Ascending aorta (tissue), 2 donors: ENCODE measurements around the gene BLOC1S5. TPM values are rescaled to one million over a fixed set of nuclear protein-coding genes. Genes with fewer than 3 reads are reported as not detected.
A peak's percentile ranks its signal among the peaks of the same experiment; 100 is the strongest.

Source experiments
- DNase-seq, 2 donors: peaks; one replicate each; pipeline ENCODE4 v3.0.0-alpha.2; 2019; ENCODE audit warnings: low spot score in 2 of 2
- H3K27ac ChIP-seq, 2 donors: fragments of 200-600 bp; sonication (generic); one replicate each; pipeline ENCODE4 v1.5.1; 2016 to 2017; ENCODE audit warnings: mild to moderate bottlenecking in 1 of 2
- H3K27me3 ChIP-seq: fragments of 200-600 bp; sonication (generic); one replicate; pipeline ENCODE4 v1.5.1; 2017
- H3K36me3 ChIP-seq, 2 donors: fragments of 200-600 bp; sonication (generic); one replicate each; pipeline ENCODE4 v1.5.1; 2016
- H3K4me1 ChIP-seq, 2 donors: fragments of 200-600 bp; sonication (generic); one replicate each; pipeline ENCODE4 v1.5.1; 2016 to 2017; ENCODE audit warnings: mild to moderate bottlenecking in 1 of 2
- H3K4me3 ChIP-seq, 2 donors: fragments of 200-600 bp; sonication (generic); one replicate each; pipeline ENCODE4 v1.5.1; 2016 to 2017; ENCODE audit warnings: mild to moderate bottlenecking in 1 of 2
- H3K9me3 ChIP-seq, 2 donors: fragments of 200-600 bp; sonication (generic); one replicate each; pipeline ENCODE4 v1.5.1; 2016
- CTCF ChIP-seq, 3 experiments: fragments of 200-600 bp in 2 of 3; fragments of 450-650 bp in 1 of 3; sonication (generic) in 2 of 3; IDR thresholded peaks; one replicate each; pipeline ENCODE4 v1.5.1; 2016 to 2019; ENCODE audit warnings: antibody characterized with exemption in 3 of 3, mild to moderate bottlenecking in 1 of 3, moderate library complexity in 1 of 3
- intact Hi-C: fragments of 100-400 bp; cut with DNase I; formaldehyde crosslinking; loops from one replicate; pipeline ENCODE4 v1.15.1; 2023
- total RNA-seq: library from RNA; depleted of rRNA; stranded (reverse); fragments of >200 nt; gene quantifications from one replicate; pipeline ENCODE4 v1.1.0, GENCODE V29; 2016

Gene BLOC1S5
- total RNA-seq, 1 donor from 2014 or later, result 13.3 TPM

- Histone ChIP-seq H3K4me3 (no peak overlapping the region), H3K36me3 (peaks cover 5 to 6% of the 10 kb centered on the region in 2 donors), H3K27me3 (no peaks in the 10 kb centered on the region), H3K4me1 (peaks cover 0 to 4% of the 10 kb centered on the region in 2 donors), H3K9me3 (no peaks in the 10 kb centered on the region), H3K27ac (no peak overlapping the region)
- intact Hi-C loops, result loop anchor here (5.0 to 10.0 kb wide), 4 partner anchors 149 to 797 kb away; partner anchors contain the start of genes BMP6, SSR1 and TXNDC5
- DNase-seq, result no peak
- TF ChIP-seq CTCF (IDR thresholded peaks at IDR 0.05), result no peak
Observed at GRCh38 chr6:8061736-8062135, 2.5 kb downstream of the BLOC1S5 start.

GRCh38 chr6:8060346-8060745 is 3.8 kb downstream of the BLOC1S5 start:
- TF ChIP-seq CTCF (IDR thresholded peaks at IDR 0.05), result no peak
- intact Hi-C loops, result loop anchor here (5.0 to 10.0 kb wide), 4 partner anchors 148 to 796 kb away; partner anchors contain the start of genes BMP6, SSR1 and TXNDC5
- Histone ChIP-seq H3K9me3 (no peaks in the 10 kb centered on the region), H3K4me3 (no peak overlapping the region), H3K27me3 (no peaks in the 10 kb centered on the region), H3K27ac (no peak overlapping the region), H3K36me3 (peaks cover 5 to 6% of the 10 kb centered on the region in 2 donors), H3K4me1 (peaks cover 0 to 4% of the 10 kb centered on the region in 2 donors)
- DNase-seq, result no peak

GRCh38 chr6:8059129-8059528 is 5.1 kb downstream of the BLOC1S5 start:
- TF ChIP-seq CTCF (IDR thresholded peaks at IDR 0.05), result peak in 2 of 3 experiments; percentile 17 to 36
- no peaks in the 10 kb centered on the region for H3K27me3 ChIP-seq
- DNase-seq, result no peak
- no peak overlapping the region for H3K27ac ChIP-seq
- peaks cover 5 to 6% of the 10 kb centered on the region in 2 donors for H3K36me3 ChIP-seq
- intact Hi-C loops, result no loop called here
- H3K4me1 ChIP-seq, result no peaks in the 10 kb centered on the region
- no peaks in the 10 kb centered on the region for H3K9me3 ChIP-seq
- H3K4me3 ChIP-seq, result no peak overlapping the region

GRCh38 chr6:8057793-8058192 is 6.4 kb downstream of the BLOC1S5 start:
- Histone ChIP-seq H3K36me3 (peaks cover 5 to 6% of the 10 kb centered on the region in 2 donors), H3K27me3 (no peaks in the 10 kb centered on the region), H3K9me3 (no peaks in the 10 kb centered on the region), H3K27ac (no peak overlapping the region), H3K4me3 (no peak overlapping the region), H3K4me1 (no peaks in the 10 kb centered on the region)
- intact Hi-C loops, result no loop called here
- no peak for DNase-seq
- TF ChIP-seq CTCF (IDR thresholded peaks at IDR 0.05), result no peak

GRCh38 chr6:8057263-8057662 is 6.9 kb downstream of the BLOC1S5 start:
- no peak overlapping the region for H3K27ac ChIP-seq
- H3K4me3 ChIP-seq, result no peak overlapping the region
- H3K27me3 ChIP-seq, result no peaks in the 10 kb centered on the region
- intact Hi-C loops, result no loop called here
- peaks cover 5 to 6% of the 10 kb centered on the region in 2 donors for H3K36me3 ChIP-seq
- DNase-seq, result no peak
- TF ChIP-seq CTCF (IDR thresholded peaks at IDR 0.05), result no peak
- H3K9me3 ChIP-seq, result no peaks in the 10 kb centered on the region
- no peaks in the 10 kb centered on the region for H3K4me1 ChIP-seq

GRCh38 chr6:8054276-8054675 is 9.9 kb downstream of the BLOC1S5 start:
- H3K4me1 ChIP-seq, result no peaks in the 10 kb centered on the region
- intact Hi-C loops, result no loop called here
- DNase-seq, result no peak
- TF ChIP-seq CTCF (IDR thresholded peaks at IDR 0.05), result no peak
- H3K27ac ChIP-seq, result no peak overlapping the region
- H3K27me3 ChIP-seq, result no peaks in the 10 kb centered on the region
- peaks cover 0 to 5% of the 10 kb centered on the region in 2 donors for H3K36me3 ChIP-seq
- H3K4me3 ChIP-seq, result no peak overlapping the region
- no peaks in the 10 kb centered on the region for H3K9me3 ChIP-seq
